ENCODE data around the gene KIF20B. TPM values are rescaled to one million over a fixed set of nuclear protein-coding genes. Genes with fewer than 3 reads are reported as not detected.

KIF20B gene
- total and polyA plus RNA-seq, 2 of the 13 experiments (the other 11 are each of a cell fraction or from before 2014, with no cell fraction given): 3.5 to 38.6 TPM

DNA sequence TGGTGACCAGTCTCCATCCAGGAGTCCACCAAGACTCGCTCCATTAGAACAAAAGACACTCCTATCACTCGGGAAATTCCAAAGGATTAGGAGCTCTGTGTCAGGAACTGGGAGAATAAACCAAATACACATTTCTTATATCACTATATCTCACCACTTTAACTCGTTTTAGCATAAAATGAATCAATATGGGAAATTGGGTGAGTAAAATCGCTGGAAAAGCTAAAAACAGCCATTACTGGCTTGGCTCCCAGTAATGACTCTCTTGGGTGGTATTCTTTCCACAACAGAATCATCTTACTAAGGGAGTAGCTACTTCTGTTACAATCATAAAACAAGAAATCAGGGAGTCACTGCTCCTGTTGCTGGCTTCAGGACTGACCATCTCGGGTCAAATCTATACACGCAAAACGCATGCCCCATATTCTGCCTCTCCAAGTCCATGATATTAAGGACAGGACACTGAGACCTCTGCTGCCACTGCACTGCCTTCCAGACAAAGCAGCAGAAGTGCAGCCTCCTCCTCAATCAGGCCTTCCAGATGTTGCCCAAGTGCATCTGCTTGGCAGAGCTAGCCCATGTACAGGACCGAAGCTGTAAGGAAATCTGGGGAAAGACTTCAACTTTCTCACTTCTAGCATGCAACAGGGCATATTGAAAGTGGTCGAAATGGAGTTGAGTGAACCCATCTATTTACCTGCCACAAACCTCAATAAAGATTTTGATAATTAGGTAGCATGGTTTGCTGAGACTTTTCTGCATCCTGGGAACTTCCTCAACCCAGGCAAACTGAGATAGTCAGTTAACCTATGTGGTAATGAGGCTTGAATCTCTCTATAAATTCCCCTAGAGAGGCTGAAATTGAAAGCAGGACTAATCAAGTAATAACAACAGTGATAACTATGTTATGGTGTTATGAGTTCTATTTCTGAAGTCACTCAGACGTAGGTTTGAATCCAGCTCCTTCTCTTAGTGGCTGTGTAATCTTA lies 42.0 kb upstream of the KIF20B start:
- peaks cover 27% of the 10 kb centered on the region for H3K4me1 ChIP-seq (ENCODE audit: insufficient read depth, low read length)
- no peak overlapping the region for H3K4me2 ChIP-seq (ENCODE audit: low read depth, low read length)
- H3K9ac ChIP-seq (ENCODE audit: insufficient read depth, low read depth, low read length): no peak overlapping the region
- H3K4me3 ChIP-seq (replicated peaks in 1 of 3; ENCODE audit: insufficient read depth in 1 of 3, low read depth in 2 of 3, low read length in 3 of 3): no peak overlapping the region
- ATAC-seq: no peak
- no peaks in the 10 kb centered on the region for H3K36me3 ChIP-seq (replicated peaks in 1 of 2; ENCODE audit: control insufficient read depth in 1 of 2, insufficient read depth in 2 of 2, low read length in 2 of 2)
- no peaks in the 10 kb centered on the region for H4K20me1 ChIP-seq (ENCODE audit: insufficient read depth, low read length)
- ChIA-PET CTCF (ENCODE audit: low intra/inter-chr PET ratio, low total read pairs) (no interaction called here), POLR2A (interaction anchor here (0.7 kb wide), 1 partner anchor 16 kb away, joined by 3 read pairs; no protein-coding TSS in a partner anchor)
- H3K27me3 ChIP-seq (ENCODE audit: control insufficient read depth in 1 of 2, insufficient read depth in 2 of 2, low read length in 2 of 2): no peaks in the 10 kb centered on the region
- intact Hi-C loops (cut with micrococcal nuclease; ENCODE audit: unreplicated experiment): no loop called here
- no TSS peak for BruUV-seq (replicated peaks)
- peaks cover 19% of the 10 kb centered on the region for H3K9me3 ChIP-seq (ENCODE audit: low read length)
- H2AFZ ChIP-seq (ENCODE audit: low read length): no peak overlapping the region
- no peak for DNase-seq (ENCODE audit: low spot score)
- no peak for FAIRE-seq
- H3K27ac ChIP-seq (ENCODE audit: extremely low read length, insufficient read depth, low read length): no peak overlapping the region
- in situ Hi-C loops (cut with HindIII; ENCODE audit: extremely low pct_ligation_motif_present, low pct_unique_long_range_greater_than_20kb): no loop called here
- no peak for TF ChIP-seq ZFP82 (CRISPR knock-in tag; IDR thresholded peaks at IDR 0.05; ENCODE audit: borderline replicate concordance)
- no peak for TF ChIP-seq CCAR2 (optimal IDR thresholded peaks at IDR 0.05; ENCODE audit: low read depth, low read length)
- TF ChIP-seq GPN1 (CRISPR knock-in tag; IDR thresholded peaks at IDR 0.05; ENCODE audit: borderline replicate concordance): no peak
- no peak for TF ChIP-seq MXD4 (CRISPR knock-in tag; IDR thresholded peaks at IDR 0.05)
- TF ChIP-seq PHF5A (CRISPR knock-in tag; IDR thresholded peaks at IDR 0.05; ENCODE audit: low read depth, unreplicated experiment): no peak
- no peak for TF ChIP-seq CEBPB (IDR thresholded peaks at IDR 0.05; ENCODE audit: borderline replicate concordance, low read depth, low read length)
- TF ChIP-seq TCF12 (IDR thresholded peaks at IDR 0.05): no peak
- no peak for TF ChIP-seq TCF12 (CRISPR knock-in tag; IDR thresholded peaks at IDR 0.05)
- no peak for TF ChIP-seq PAF1 (CRISPR knock-in tag; IDR thresholded peaks at IDR 0.05)
- no peak for TF ChIP-seq ZNF224 (CRISPR knock-in tag; IDR thresholded peaks at IDR 0.05)
- no peaks in the 10 kb centered on the region for H3K79me2 ChIP-seq (ENCODE audit: insufficient read depth, low read length)
- WGBS (ENCODE audit: low lambda C conversion rate): 81% methylated on average over 9 of the region's 10 CpGs
